ENCODE measurements around the gene RHOXF1.
"Not testable (repeated sequence)": the region's sequence is repeated elsewhere in the genome, so short reads cannot be mapped to it uniquely, and the experiment has no call there.

The RHOXF1 gene

GRCh38 chrX:120111611-120112010, 4.1 kb downstream of the RHOXF1 start:
- TF ChIP-seq, protein P1, sequence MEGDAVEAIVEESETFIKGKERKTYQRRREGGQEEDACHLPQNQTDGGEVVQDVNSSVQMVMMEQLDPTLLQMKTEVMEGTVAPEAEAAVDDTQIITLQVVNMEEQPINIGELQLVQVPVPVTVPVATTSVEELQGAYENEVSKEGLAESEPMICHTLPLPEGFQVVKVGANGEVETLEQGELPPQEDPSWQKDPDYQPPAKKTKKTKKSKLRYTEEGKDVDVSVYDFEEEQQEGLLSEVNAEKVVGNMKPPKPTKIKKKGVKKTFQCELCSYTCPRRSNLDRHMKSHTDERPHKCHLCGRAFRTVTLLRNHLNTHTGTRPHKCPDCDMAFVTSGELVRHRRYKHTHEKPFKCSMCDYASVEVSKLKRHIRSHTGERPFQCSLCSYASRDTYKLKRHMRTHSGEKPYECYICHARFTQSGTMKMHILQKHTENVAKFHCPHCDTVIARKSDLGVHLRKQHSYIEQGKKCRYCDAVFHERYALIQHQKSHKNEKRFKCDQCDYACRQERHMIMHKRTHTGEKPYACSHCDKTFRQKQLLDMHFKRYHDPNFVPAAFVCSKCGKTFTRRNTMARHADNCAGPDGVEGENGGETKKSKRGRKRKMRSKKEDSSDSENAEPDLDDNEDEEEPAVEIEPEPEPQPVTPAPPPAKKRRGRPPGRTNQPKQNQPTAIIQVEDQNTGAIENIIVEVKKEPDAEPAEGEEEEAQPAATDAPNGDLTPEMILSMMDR (IDR thresholded peaks at IDR 0.05; ENCODE audit: insufficient read depth, low read length, missing control alignments) = no peak
- ChIA-PET CTCF (no interaction called here), POLR2A (no interaction called here)
- no peak overlapping the region for H3K4me3 ChIP-seq (ENCODE audit: low read depth, low read length)
- no peak for DNase-seq (ENCODE audit: low read depth, low spot score)

DNA sequence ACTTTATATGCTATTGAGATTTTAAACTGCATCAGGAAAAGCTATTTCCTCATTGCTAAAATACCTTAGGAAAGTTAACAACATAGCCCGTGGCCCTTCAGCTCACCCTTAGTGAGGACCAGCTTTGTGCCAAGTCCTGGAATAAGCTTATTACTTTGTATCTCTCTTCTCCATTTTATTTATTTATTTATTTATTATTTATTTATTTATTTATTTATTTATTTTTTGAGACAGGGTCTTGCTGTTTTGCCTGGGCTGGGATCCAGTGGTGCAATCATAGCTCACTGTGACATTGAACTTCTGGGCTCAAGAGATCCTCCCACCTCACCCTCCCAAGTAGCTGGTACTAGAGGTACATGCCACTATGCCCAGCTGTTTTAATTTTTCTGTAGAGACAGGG, 6.3 kb downstream of the RHOXF1 start:
- POLR2A ChIA-PET = no interaction called here
- CTCF ChIA-PET = interaction anchor here (0.8 to 1.3 kb wide), 2 partner anchors 21 to 104 kb away, joined by 3 read pairs; no protein-coding TSS in a partner anchor

GRCh38 chrX:120104707-120105106, 11.0 kb downstream of the RHOXF1 start:
- POLR2A ChIA-PET; DNase-seq (ENCODE audit: low read depth, low spot score); CTCF ChIA-PET; H3K4me3 ChIP-seq (ENCODE audit: low read depth, low read length): not testable (repeated sequence)

More for the DNA sequence above, 6.3 kb downstream of the RHOXF1 start:
- TF ChIP-seq, protein P1 (IDR thresholded peaks at IDR 0.05; ENCODE audit: insufficient read depth, low read length, missing control alignments) = no peak
- no peak for DNase-seq (ENCODE audit: low read depth, low spot score)
- no peak overlapping the region for H3K4me3 ChIP-seq (ENCODE audit: low read depth, low read length)

DNA sequence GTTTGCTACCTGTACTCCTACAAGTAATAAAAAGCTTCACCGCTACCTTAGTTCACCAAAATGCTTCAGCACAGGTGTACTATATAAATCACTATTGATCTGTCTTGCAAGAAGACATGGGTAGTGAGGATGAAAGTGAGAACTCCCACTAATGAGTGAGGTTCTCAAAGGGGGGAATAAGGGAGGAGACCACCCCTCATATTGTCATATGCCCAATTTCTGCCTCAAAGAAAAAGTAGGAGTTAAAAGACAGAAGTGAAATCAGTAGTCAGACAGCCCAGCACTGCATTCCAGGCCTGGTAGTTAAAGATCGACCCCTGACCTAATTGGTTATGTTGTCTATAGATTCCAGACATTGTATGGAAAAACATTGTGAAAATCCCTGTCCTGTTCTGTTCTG, 14.7 kb downstream of the RHOXF1 start:
- CTCF ChIA-PET; DNase-seq (ENCODE audit: low read depth, low spot score); POLR2A ChIA-PET; H3K4me3 ChIP-seq (ENCODE audit: low read depth, low read length): not testable (repeated sequence)

DNA sequence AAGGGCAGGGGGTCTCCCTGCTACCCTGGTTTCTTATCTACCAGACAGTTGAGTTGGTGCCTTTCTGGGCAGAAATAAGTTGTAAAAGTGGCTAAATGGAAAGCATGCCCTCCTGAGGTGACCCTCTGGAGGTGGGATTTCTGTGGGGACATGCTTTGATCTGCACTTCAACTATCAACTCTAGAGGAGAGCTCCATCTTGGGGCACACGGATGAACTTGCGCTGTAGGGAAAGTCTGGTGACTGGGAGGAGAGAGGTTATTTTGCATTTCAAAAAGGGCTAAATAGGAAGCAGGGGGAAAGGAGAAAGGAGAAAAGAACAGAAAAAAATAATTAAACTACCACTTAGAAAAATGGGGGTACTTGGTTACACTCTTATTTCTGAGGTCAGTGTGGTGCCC, 25.5 kb downstream of the RHOXF1 start:
- ChIA-PET POLR2A (no interaction called here), CTCF (no interaction called here)
- no peak overlapping the region for H3K4me3 ChIP-seq (ENCODE audit: low read depth, low read length)
- no peak for DNase-seq (ENCODE audit: low read depth, low spot score)
- TF ChIP-seq, protein P1 (IDR thresholded peaks at IDR 0.05; ENCODE audit: insufficient read depth, low read length, missing control alignments) = no peak

DNA sequence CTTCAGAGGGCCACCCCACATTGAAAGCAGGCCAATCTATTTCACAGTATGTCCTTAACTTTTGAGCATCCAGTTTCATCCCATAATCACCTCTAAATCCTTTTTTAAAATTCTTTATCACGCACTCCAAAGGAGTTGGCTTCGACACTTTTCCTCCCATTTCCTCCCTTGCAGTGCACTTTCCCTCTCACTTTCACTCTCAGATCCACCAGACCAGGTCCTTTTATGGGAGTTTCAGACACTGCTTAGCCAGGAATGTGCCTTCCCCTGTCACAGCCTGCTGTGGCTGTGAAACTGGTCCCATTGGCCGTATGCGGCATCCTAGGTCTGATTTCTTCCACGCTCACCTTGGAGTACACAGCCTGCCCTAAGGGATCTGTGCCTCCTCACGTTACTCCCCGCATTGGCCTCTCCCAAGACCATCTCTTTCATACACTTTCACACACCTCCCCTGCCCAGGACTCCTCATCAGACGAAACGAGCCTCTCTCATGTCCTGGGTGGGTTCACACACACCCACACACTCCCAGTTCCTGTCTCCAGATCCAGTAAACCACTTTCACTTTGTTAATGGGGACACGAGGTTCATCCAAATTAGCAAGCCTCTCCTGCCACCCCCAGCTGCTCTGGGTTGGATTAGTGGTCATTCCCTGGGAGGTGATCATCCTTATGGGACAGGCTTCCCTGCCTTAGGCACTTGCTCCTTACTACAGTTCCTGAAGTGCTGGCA, 28.3 kb downstream of the RHOXF1 start:
- DNase-seq (ENCODE audit: low read depth, low spot score) = no peak
- TF ChIP-seq, protein P1 (IDR thresholded peaks at IDR 0.05; ENCODE audit: insufficient read depth, low read length, missing control alignments) = no peak
- POLR2A ChIA-PET = no interaction called here
- H3K4me3 ChIP-seq (ENCODE audit: low read depth, low read length) = no peak overlapping the region
- CTCF ChIA-PET = interaction anchor here (1.1 kb wide), 1 partner anchor 22 kb away, joined by 3 read pairs; no protein-coding TSS in a partner anchor

DNA sequence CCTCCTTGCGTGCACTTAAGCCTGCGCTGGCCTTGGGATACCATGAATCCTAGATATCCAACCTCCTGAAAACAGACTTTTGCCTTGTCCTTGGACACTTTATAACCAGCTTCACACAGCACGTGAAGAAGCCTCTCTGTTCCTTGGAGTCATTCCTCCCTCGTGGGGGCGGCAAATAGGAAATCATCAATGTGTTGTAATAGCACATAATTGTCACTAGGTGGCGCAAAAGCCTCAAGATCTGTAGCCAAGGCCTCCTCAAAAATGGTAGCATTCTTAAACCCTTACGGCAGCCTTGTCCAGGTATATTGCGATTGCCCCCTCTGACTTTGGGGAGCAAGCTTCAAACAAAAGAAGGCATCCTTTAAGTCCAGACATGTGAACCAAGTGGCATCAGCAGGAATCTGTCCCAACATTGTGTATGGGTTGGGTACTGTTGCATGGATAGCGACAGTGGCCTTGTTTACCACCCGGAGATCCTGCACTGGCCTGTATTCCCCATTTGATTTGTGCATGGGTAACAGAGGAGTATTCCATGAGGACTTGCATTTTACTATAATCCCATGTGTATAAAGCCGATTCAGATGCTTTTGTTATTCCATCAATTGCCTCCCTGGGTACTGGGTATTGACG, 30.0 kb downstream of the RHOXF1 start:
- CTCF ChIA-PET; DNase-seq (ENCODE audit: low read depth, low spot score); POLR2A ChIA-PET; H3K4me3 ChIP-seq (ENCODE audit: low read depth, low read length): not testable (repeated sequence)

DNA sequence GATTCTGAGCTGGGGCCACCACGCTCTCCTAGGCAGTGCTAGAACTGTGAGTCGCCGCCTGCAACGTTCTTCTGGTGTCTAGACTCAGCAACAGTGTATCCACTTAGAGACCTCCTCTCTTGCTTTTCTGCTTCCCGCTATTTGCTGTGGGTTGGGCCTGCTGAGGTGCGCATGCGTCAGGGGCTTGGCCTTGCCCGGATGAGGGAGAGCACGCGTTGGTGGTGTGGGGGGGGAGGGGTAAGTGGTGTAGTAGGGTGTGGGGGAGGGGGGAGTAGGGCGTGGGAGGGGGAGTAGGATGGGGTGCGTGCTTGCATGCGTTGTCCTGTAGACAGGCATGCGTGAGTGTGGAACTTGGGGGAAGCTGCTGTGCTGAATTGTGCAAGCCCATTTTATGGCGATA, 38.1 kb downstream of the RHOXF1 start, which contains the start of gene RHOXF2B:
TSS of gene RHOXF2B (minus strand) at position 101 of the 400 bp plus-strand sequence. CDS start 138 bp downstream, outside the sequence.
- H3K4me3 ChIP-seq (ENCODE audit: low read depth, low read length); CTCF ChIA-PET; DNase-seq (ENCODE audit: low read depth, low spot score); POLR2A ChIA-PET: not testable (repeated sequence)

GRCh38 chrX:120066169-120066568, 49.5 kb downstream of the RHOXF1 start:
- H3K4me3 ChIP-seq (ENCODE audit: low read depth, low read length); POLR2A ChIA-PET; CTCF ChIA-PET; DNase-seq (ENCODE audit: low read depth, low spot score): not testable (repeated sequence)
